ENCODE measurements around the gene PFDN5. TPM values are rescaled to one million over a fixed set of nuclear protein-coding genes. Genes with fewer than 3 reads are reported as not detected.
A peak's percentile ranks its signal among the peaks of the same experiment; 100 is the strongest.
"Not testable (repeated sequence)": the region's sequence is repeated elsewhere in the genome, so short reads cannot be mapped to it uniquely, and the experiment has no call there.

Gene PFDN5
- total RNA-seq, 2 experiments from 2014 or later: 264 to 348 TPM

DNA sequence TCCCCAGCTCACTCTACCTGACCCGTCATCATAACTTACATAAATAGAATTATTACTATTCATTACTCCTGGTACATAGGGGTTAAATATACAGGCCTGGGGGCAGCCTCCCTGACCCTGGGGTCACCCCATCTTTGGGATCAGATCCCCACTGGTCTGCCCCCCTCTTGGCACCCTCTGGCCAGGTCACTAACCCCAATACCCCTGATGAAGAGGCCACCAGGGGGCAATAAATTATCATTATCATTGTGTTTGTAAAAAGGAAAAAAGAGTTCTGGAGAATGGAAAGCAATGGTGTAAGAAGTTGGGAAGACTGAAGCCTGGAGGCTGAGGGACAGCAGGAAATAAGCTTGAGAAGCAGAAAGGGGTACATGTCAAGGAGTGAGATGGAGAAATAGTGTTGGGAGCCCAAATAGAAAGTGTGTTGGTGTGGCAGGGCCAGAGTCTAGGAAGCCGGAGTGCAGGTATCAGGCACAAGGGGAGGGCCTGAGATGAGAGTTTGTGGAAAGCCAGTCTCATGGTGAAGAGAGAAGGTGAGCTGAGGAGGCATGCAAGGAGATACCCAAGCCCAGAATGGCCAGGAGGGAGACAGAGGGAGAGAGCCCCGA lies 32.2 kb downstream of the PFDN5 start:
- CTCF ChIA-PET (ENCODE audit: unreplicated experiment): interaction anchor here (0.5 to 5.7 kb wide), 3 partner anchors 17 to 104 kb away, joined by 4 to 43 read pairs (median 10); no protein-coding TSS in a partner anchor
- no peak overlapping the region for H2AFZ ChIP-seq (ENCODE audit: low read length)
- H3K4me2 ChIP-seq (ENCODE audit: low read length): no peak overlapping the region
- intact Hi-C loops (cut with micrococcal nuclease; ENCODE audit: unreplicated experiment): no loop called here
- peaks cover 27% of the 10 kb centered on the region for H3K4me1 ChIP-seq (ENCODE audit: insufficient read depth, low read length, poor library complexity, severe bottlenecking)
- H3K9me2 ChIP-seq (ENCODE audit: insufficient read depth, low read length): no peaks in the 10 kb centered on the region
- peak; percentile 38 for DNase-seq (ENCODE audit: low spot score)
- H3K36me3 ChIP-seq (ENCODE audit: insufficient read depth, low read length): no peaks in the 10 kb centered on the region
- no peaks in the 10 kb centered on the region for H3K79me2 ChIP-seq (ENCODE audit: insufficient read depth, low read depth, low read length)
- no peaks in the 10 kb centered on the region for H3K9me3 ChIP-seq (ENCODE audit: low read length)
- BruUV-seq (replicated peaks): no TSS peak
- H4K20me1 ChIP-seq (ENCODE audit: insufficient read depth, low read length): no peaks in the 10 kb centered on the region
- POLR2A ChIA-PET: interaction anchor here (0.6 to 5.8 kb wide), 3 partner anchors 19 to 95 kb away, joined by 3 to 30 read pairs (median 6); no protein-coding TSS in a partner anchor
- no peak overlapping the region for H3K4me3 ChIP-seq (ENCODE audit: low read depth, low read length, poor library complexity, severe bottlenecking)
- TF ChIP-seq CTCF (conservative IDR thresholded peaks at IDR 0.05; ENCODE audit: low read length) (peak; percentile 80), EZH2phosphoT487 (IDR thresholded peaks at IDR 0.05; ENCODE audit: borderline replicate concordance, low read depth, low read length) (no peak)
- no peak overlapping the region for H3K27ac ChIP-seq (ENCODE audit: low read depth, low read length, poor library complexity, severe bottlenecking)

- Histone ChIP-seq H2AFZ (ENCODE audit: low read length) (no peak overlapping the region), H3K79me2 (ENCODE audit: insufficient read depth, low read depth, low read length) (no peaks in the 10 kb centered on the region), H3K9me2 (ENCODE audit: insufficient read depth, low read length) (no peaks in the 10 kb centered on the region), H3K36me3 (ENCODE audit: insufficient read depth, low read length) (no peaks in the 10 kb centered on the region), H3K4me2 (ENCODE audit: low read length) (no peak overlapping the region), H3K9me3 (ENCODE audit: low read length) (no peaks in the 10 kb centered on the region), H3K27ac (ENCODE audit: low read depth, low read length, poor library complexity, severe bottlenecking) (no peak overlapping the region), H3K4me1 (ENCODE audit: insufficient read depth, low read length, poor library complexity, severe bottlenecking) (peaks cover 27% of the 10 kb centered on the region), H4K20me1 (ENCODE audit: insufficient read depth, low read length) (no peaks in the 10 kb centered on the region), H3K4me3 (ENCODE audit: low read depth, low read length, poor library complexity, severe bottlenecking) (no peak overlapping the region)
- intact Hi-C loops (cut with micrococcal nuclease; ENCODE audit: unreplicated experiment): no loop called here
- CTCF ChIA-PET (ENCODE audit: unreplicated experiment): interaction anchor here (0.5 kb wide), 1 partner anchor 105 kb away, joined by 10 read pairs; no protein-coding TSS in a partner anchor
- peak; percentile 25 for DNase-seq (ENCODE audit: low spot score)
- POLR2A ChIA-PET: interaction anchor here (2.1 kb wide), 1 partner anchor 51 kb away, joined by 6 read pairs; no protein-coding TSS in a partner anchor
- TF ChIP-seq CTCF (conservative IDR thresholded peaks at IDR 0.05; ENCODE audit: low read length) (no peak), EZH2phosphoT487 (IDR thresholded peaks at IDR 0.05; ENCODE audit: borderline replicate concordance, low read depth, low read length) (no peak)
- BruUV-seq (replicated peaks): no TSS peak
These were observed 32.7 kb downstream of the PFDN5 start for GRCh38 chr12:53328043-53328435.

- no peak overlapping the region for H2AFZ ChIP-seq (ENCODE audit: low read length)
- no TSS peak for BruUV-seq (replicated peaks)
- no peaks in the 10 kb centered on the region for H3K9me3 ChIP-seq (ENCODE audit: low read length)
- ChIA-PET POLR2A (interaction anchor here (1.0 kb wide), 1 partner anchor 9 kb away, joined by 6 read pairs; no protein-coding TSS in a partner anchor), CTCF (ENCODE audit: unreplicated experiment) (no interaction called here)
- H4K20me1 ChIP-seq (ENCODE audit: insufficient read depth, low read length): no peaks in the 10 kb centered on the region
- peaks cover 7% of the 10 kb centered on the region for H3K4me1 ChIP-seq (ENCODE audit: insufficient read depth, low read length, poor library complexity, severe bottlenecking)
- no peaks in the 10 kb centered on the region for H3K79me2 ChIP-seq (ENCODE audit: insufficient read depth, low read depth, low read length)
- no peak overlapping the region for H3K27ac ChIP-seq (ENCODE audit: low read depth, low read length, poor library complexity, severe bottlenecking)
- H3K36me3 ChIP-seq (ENCODE audit: insufficient read depth, low read length): no peaks in the 10 kb centered on the region
- H3K4me3 ChIP-seq (ENCODE audit: low read depth, low read length, poor library complexity, severe bottlenecking): no peak overlapping the region
- TF ChIP-seq CTCF (conservative IDR thresholded peaks at IDR 0.05; ENCODE audit: low read length): no peak
- TF ChIP-seq EZH2phosphoT487 (IDR thresholded peaks at IDR 0.05; ENCODE audit: borderline replicate concordance, low read depth, low read length): no peak
- intact Hi-C loops (cut with micrococcal nuclease; ENCODE audit: unreplicated experiment): no loop called here
- DNase-seq (ENCODE audit: low spot score): no peak
- H3K9me2 ChIP-seq (ENCODE audit: insufficient read depth, low read length): no peaks in the 10 kb centered on the region
- no peak overlapping the region for H3K4me2 ChIP-seq (ENCODE audit: low read length)
These were observed 35.3 kb downstream of the PFDN5 start for GRCh38 chr12:53330671-53331070.

- CTCF ChIA-PET (ENCODE audit: unreplicated experiment): interaction anchor here (1.3 to 1.6 kb wide), 3 partner anchors 12 to 20 kb away, joined by 3 to 6 read pairs (median 4); no protein-coding TSS in a partner anchor
These were observed 37.0 kb downstream of the PFDN5 start for GRCh38 chr12:53332339-53332738.

More at GRCh38 chr12:53332339-53332738, 37.0 kb downstream of the PFDN5 start:
- H3K4me3 ChIP-seq (ENCODE audit: low read depth, low read length, poor library complexity, severe bottlenecking); H3K9me2 ChIP-seq (ENCODE audit: insufficient read depth, low read length); H3K27ac ChIP-seq (ENCODE audit: low read depth, low read length, poor library complexity, severe bottlenecking); H3K9me3 ChIP-seq (ENCODE audit: low read length); H3K4me2 ChIP-seq (ENCODE audit: low read length); BruUV-seq (replicated peaks); DNase-seq (ENCODE audit: low spot score); H2AFZ ChIP-seq (ENCODE audit: low read length); H4K20me1 ChIP-seq (ENCODE audit: insufficient read depth, low read length); POLR2A ChIA-PET; H3K36me3 ChIP-seq (ENCODE audit: insufficient read depth, low read length); intact Hi-C loops (cut with micrococcal nuclease; ENCODE audit: unreplicated experiment); H3K79me2 ChIP-seq (ENCODE audit: insufficient read depth, low read depth, low read length); H3K4me1 ChIP-seq (ENCODE audit: insufficient read depth, low read length, poor library complexity, severe bottlenecking): not testable (repeated sequence)
